Activated CD4-positive, alpha-beta T cell treated with anti-CD3 and anti-CD28 coated beads, Interleukin-10, Interleukin-2, amounts not matched to agents 100 ng/mL and 50 ng/mL, durations not matched to agents 16 hours and 8 hours (primary cell): ENCODE measurements around the gene PROSER3.
A peak's percentile ranks its signal among the peaks of the same experiment; 100 is the strongest.

Experiments used
- DNase-seq: peaks from one replicate; pipeline ENCODE4 v3.0.0-alpha.2; 2020

Gene PROSER3

DNA sequence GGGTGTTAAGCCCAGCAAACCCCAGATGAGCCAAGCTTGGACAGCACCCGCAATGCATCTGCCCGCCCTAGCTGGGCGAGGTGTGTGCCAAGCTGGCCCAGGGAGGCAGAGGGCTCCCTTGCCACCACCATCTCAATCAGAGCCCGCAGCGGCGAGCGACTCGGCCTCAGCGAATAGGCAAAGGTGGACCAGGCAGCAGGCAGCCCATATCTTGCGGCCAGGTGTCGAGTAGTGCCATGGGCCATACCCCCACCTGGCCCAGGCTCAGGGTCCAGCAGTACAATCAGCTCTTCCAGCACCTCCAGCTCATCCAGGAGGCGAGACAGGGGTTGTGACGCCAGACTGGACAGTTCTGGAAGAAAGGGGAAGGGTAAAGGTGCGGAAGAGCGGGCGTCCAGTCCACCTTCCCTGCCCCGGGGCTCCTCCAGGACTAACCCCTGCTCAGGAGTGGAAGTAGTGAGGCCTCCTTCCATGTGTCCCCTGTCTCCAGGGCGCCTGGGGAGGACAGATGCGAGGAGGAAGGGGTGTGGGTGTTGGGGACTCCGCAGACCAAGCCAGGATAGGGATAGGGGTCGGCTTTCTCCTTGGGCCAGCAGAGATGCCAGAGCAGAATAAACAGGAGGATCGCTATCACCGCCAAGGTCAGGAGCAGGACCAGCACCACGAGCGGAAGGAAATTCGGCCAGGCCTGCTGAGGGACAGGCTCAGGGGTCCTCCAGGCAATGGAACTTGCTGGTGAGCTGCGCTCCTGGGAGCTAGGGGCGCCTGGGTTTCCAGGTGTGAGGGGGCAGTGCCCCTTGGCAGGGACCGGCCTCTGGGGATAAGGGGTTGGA is 18.5 kb upstream of the PROSER3 start:
- no peak for DNase-seq

- DNase-seq = no peak
These were observed 17.9 kb upstream of the PROSER3 start for GRCh38 chr19:35740108-35740422.

- DNase-seq = peak; percentile 97
These were observed 17.4 kb upstream of the PROSER3 start for GRCh38 chr19:35740423-35741202.

- DNase-seq = no peak
These were observed 16.8 kb upstream of the PROSER3 start for GRCh38 chr19:35741203-35741515.

DNA sequence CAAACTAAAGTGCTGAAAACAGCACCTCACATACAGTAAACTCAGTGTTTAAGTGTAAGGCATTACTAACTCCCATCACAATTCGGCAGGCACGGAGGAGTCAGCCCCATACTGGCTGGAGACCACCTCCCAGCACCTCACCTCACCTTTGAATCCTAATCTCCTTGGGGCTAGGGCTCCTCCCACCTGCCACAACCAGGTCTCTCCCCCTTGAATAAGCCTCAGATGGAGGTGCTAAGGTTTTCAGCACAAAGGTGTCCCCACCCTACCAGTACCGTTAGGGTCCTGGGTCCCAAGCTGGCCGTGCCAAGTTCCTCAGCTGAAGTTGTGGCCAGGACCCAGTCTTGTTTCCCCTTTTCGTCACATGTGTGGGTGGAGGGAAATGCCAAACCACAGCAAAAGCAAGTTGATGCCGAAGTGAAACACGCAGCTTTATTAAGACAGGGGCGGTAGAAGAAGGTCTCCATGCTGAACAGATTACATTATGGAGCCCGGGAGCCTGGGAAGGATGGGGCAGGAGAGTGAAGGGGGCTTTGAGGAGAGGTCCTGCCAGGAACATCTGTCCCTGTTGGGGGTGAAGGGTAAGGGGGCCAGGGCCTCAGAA is 15.8 kb upstream of the PROSER3 start, which contains the start of gene IGFLR1:
Gene IGFLR1 (minus strand): TSS at position 332 of the 604 bp plus-strand sequence. CDS start 1,272 bp downstream, outside the sequence.
- DNase-seq = peak; percentile 84

- DNase-seq = no peak
These were observed 14.1 kb upstream of the PROSER3 start for GRCh38 chr19:35743640-35744429.

DNA sequence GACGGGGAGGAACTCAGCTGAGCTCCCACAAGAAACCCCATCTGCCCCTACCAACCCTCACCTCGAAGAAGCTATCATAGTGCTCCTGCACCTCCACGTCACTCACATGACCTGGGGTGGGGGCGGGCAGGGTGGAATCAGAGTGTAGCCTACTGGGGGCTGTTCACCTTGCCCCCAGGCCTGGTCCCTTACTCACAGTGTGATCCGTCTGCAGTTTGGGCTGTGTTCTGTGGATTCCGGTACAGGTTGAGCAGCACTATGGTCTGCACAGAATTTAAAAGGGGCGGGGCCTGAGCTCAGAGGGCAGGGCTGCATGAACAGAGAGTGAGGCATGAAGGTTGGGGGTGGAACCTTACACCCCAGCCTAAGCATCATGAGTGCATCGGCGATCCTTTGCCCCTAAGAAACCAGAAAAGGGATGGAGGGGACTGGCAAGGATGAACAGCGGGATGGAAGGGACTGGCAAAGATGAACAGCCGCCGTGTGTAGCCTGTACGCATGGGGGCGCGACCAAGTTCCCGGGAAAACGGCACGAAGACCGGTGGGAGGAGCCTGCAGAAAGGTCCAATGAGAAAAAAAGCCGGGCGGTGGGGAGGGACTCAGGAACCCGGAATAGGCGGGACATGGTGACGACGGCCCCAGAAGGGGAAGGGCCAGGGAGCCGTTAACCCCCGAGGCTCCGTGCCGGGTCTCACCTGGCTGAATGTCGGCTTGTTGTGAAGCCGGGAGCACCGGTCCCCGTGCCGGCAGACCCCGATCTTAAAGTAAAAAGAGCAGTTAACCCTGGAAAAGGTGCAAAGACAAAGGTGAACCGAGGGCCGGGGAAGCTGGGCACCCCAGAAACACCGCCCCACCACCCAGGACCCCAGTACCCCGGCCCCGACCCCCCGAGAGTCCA is 13.3 kb upstream of the PROSER3 start:
- DNase-seq = peak; percentile 97

- DNase-seq = peak; percentile 99
These were observed 12.5 kb upstream of the PROSER3 start, which contains the start of the genes PSENEN and U2AF1L4 for GRCh38 chr19:35745328-35746086. PSENEN (plus strand) TSS chr19:35745651; CDS start chr19:35745931, 280 bp downstream. U2AF1L4 (minus strand) TSS chr19:35745418; CDS start chr19:35745391, 27 bp downstream.

DNA sequence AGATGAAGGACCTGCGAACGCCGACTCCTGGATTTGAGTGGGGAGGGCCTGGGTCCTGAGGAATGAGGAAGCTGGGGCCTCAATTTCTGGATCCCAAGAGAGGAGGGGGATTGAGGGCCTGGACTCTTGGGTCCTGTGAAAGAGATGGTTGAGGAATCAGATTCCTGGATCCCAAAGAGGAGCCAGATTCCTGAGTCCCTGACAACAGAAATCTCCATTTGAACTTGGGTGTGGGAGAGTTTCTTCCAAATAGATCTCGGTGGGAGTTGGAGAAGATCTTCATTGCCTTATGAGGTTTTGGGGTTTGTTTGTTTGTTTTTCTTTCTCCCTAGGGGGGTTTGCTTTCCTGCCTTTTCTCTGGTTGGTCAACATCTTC is 11.9 kb upstream of the PROSER3 start:
- no peak for DNase-seq

DNA sequence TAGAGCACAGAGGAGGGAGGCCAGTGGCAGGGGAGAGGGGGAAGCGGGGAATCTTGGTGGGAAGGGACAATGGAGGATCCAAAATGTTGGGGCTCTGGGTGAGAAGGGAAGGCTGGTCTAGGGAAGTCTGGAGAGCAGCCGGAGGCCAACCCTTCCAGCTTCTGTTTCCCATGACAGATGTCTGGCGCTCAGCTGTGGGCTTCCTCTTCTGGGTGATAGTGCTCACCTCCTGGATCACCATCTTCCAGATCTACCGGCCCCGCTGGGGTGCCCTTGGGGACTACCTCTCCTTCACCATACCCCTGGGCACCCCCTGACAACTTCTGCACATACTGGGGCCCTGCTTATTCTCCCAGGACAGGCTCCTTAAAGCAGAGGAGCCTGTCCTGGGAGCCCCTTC is 11.4 kb upstream of the PROSER3 start:
- no peak for DNase-seq

- peak; percentile 100 for DNase-seq
These were observed 9.6 kb upstream of the PROSER3 start, which contains the start of gene LIN37 for GRCh38 chr19:35748106-35749020. LIN37 (plus strand) TSS chr19:35748576; CDS start chr19:35748725, 149 bp downstream.

GRCh38 chr19:35750167-35750566 is 7.8 kb upstream of the PROSER3 start:
- no peak for DNase-seq

DNA sequence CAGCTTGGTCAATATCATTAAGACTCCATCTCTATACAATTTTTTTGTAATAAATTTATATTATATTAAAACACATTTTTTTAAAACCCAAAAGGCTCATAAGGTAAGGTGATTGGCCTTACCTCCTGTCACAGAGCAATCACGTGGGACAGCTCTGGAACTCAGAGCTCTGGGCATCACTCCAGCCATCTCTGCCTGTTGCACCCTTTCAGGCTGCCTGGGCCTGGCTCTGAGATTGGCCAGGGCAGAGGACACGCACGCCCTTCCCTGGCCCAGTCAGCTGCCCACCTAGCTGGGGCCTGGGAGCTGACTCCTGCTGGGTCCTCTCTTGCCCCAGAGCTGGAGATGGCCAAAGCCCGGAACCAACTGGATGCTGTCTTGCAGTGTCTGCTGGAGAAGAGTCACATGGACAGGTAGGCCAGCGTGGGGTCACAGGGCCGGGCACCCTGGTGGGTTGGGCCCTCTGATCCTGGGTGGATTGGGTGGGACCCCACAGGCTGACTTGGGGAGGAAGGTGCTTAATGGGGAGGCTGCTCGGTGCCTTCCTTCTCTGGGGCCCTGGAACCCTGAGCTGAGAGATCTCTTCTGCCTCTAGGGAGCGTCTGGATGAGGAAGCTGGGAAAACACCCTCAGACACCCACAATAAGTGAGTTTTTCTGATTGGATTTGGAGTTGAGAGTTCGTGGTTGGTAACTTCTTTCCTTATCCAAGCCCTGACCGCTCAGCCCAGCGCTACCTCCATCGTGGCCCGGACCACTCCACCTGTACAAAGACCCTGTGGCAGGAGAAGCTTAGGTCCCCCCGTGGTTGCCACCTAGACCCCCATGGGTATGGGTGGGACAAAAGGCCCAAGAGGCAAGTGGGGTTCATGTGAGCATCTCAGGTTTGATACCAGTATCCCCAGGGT is 5.9 kb upstream of the PROSER3 start:
- no peak for DNase-seq

DNA sequence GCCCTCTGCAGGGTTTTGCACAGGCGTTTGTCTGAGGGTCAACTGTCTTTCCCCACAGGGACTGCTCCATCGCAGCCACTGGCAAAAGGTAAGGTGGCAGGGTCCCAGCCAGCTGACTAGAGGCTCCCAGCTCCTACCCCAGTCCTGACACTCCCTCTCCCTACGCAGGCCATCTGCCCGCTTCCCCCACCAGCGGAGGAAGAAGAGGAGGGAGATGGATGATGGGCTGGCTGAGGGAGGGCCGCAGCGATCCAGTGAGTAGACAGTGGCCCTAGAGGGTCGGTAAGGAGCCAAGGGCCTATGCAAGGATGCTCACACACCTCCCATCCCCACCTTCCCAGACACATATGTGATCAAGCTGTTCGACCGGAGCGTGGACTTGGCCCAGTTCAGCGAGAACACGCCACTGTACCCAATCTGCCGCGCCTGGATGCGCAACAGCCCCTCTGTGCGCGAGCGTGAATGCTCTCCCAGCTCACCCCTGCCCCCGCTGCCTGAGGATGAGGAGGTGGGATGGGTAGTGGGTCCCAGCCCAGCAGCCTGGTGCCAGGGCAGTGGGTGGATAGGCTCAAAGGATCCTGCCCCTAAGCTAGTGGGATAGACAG is 5.1 kb upstream of the PROSER3 start:
- DNase-seq = no peak

DNA sequence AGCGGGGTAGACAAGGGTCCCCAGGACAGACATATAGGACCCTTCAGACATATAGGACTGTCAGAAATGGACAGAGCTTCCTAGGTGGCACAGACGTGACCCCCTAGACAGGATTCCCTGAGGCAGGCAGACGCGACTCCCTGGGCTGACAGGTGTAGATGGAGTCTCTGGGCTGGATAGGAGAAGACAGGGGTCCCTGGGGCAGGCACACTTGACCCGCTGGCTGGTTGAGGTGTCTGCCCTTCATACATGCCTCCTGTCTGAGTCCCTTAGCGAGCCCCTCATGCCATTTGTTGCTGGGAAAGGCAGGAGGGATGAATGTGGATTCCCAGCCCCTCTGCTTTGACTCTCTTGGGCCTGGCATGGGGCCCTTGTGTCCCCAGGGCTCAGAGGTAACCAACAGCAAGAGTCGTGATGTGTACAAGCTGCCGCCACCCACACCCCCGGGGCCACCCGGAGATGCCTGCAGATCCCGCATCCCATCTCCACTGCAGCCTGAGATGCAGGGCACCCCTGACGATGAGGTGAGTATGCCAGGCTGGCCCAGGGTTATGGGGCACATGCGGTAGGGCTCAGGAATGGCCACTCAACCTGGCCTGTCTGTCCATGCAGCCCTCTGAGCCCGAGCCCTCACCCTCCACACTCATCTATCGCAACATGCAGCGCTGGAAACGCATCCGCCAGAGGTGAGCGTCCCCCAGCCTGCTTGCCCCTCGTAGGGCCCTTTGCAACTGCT is 4.2 kb upstream of the PROSER3 start:
- DNase-seq = no peak

GRCh38 chr19:35754370-35755130 is 3.4 kb upstream of the PROSER3 start:
- DNase-seq = no peak

- no peak for DNase-seq
These were observed 2.8 kb upstream of the PROSER3 start for GRCh38 chr19:35755131-35755549.
